ENCODE results near the gene ADAR. TPM values are rescaled to one million over a fixed set of nuclear protein-coding genes. Genes with fewer than 3 reads are reported as not detected.

Gene ADAR
- total RNA-seq, 1 donor from 2014 or later: 146 TPM

- no peak for DNase-seq (ENCODE audit: low spot score)
Measured at GRCh38 chr1:154615411-154615810, 7.4 kb upstream of the ADAR start.

GRCh38 chr1:154614901-154615300 lies 6.9 kb upstream of the ADAR start:
- no peak for DNase-seq (ENCODE audit: low spot score)

- no peak for DNase-seq (ENCODE audit: low spot score)
Measured at GRCh38 chr1:154614247-154614646, 6.3 kb upstream of the ADAR start.

- DNase-seq (ENCODE audit: low spot score): no peak
Measured at GRCh38 chr1:154611150-154611862, 3.3 kb upstream of the ADAR start.

GRCh38 chr1:154609398-154610380 lies 1.7 kb upstream of the ADAR start:
- no peak for DNase-seq (ENCODE audit: low spot score)

GRCh38 chr1:154608397-154609270 lies 648 bp upstream of the ADAR start:
- DNase-seq (ENCODE audit: low spot score): peak; percentile 32

- no peak for DNase-seq (ENCODE audit: low spot score)
Measured at GRCh38 chr1:154607106-154607608, 829 bp downstream of the ADAR start.

- no peak for DNase-seq (ENCODE audit: low spot score)
Measured at GRCh38 chr1:154605534-154605933, 2.5 kb downstream of the ADAR start.

- no peak for DNase-seq (ENCODE audit: low spot score)
Measured at GRCh38 chr1:154603317-154603716, 4.7 kb downstream of the ADAR start.

GRCh38 chr1:154599658-154600057 lies 8.3 kb downstream of the ADAR start:
- no peak for DNase-seq (ENCODE audit: low spot score)

- no peak for DNase-seq (ENCODE audit: low spot score)
Measured at GRCh38 chr1:154598871-154599635, 8.9 kb downstream of the ADAR start.

- DNase-seq (ENCODE audit: low spot score): no peak
Measured at GRCh38 chr1:154595621-154596020, 12.4 kb downstream of the ADAR start.

GRCh38 chr1:154594811-154595210 lies 13.2 kb downstream of the ADAR start:
- DNase-seq (ENCODE audit: low spot score): no peak

- DNase-seq (ENCODE audit: low spot score): no peak
Measured at GRCh38 chr1:154593390-154593789, 14.6 kb downstream of the ADAR start.

GRCh38 chr1:154591206-154591605 lies 16.8 kb downstream of the ADAR start:
- no peak for DNase-seq (ENCODE audit: low spot score)

- DNase-seq (ENCODE audit: low spot score): no peak
Measured at GRCh38 chr1:154590756-154591155, 17.2 kb downstream of the ADAR start.

- no peak for DNase-seq (ENCODE audit: low spot score)
Measured at GRCh38 chr1:154589780-154590179, 18.2 kb downstream of the ADAR start.

- DNase-seq (ENCODE audit: low spot score): no peak
Measured at GRCh38 chr1:154586641-154587040, 21.3 kb downstream of the ADAR start.

- no peak for DNase-seq (ENCODE audit: low spot score)
Measured at GRCh38 chr1:154586231-154586630, 21.8 kb downstream of the ADAR start.

- DNase-seq (ENCODE audit: low spot score): no peak
Measured at GRCh38 chr1:154584267-154584994, 23.6 kb downstream of the ADAR start.

Data from mucosa of gallbladder (tissue), 1 donor.